22Rv1 (cell line): ENCODE results near the gene PPARG.

Source experiments
- H3K27ac ChIP-seq: fragments of 450-650 bp; 2 replicates; pipeline ENCODE4 v1.5.1; 2017
- CTCF ChIP-seq: fragments of 450-650 bp; IDR thresholded peaks from 2 replicates; pipeline ENCODE4 v1.5.1; 2017; ENCODE audit warnings: mild to moderate bottlenecking
- ZFX ChIP-seq: fragments of 450-650 bp; IDR thresholded peaks from 2 replicates; pipeline ENCODE4 v1.6.1; 2017; ENCODE audit warnings: antibody characterized with exemption, borderline replicate concordance

The PPARG gene

GRCh38 chr3:12303993-12304392, 15.1 kb downstream of the PPARG start:
- TF ChIP-seq CTCF (no peak), ZFX (no peak)
- no peak overlapping the region for H3K27ac ChIP-seq

- TF ChIP-seq CTCF (no peak), ZFX (no peak)
- H3K27ac ChIP-seq = no peak overlapping the region
These were observed 18.3 kb downstream of the PPARG start for GRCh38 chr3:12307136-12307535.

GRCh38 chr3:12308517-12308916, 19.6 kb downstream of the PPARG start:
- no peak for TF ChIP-seq ZFX
- no peak for TF ChIP-seq CTCF
- H3K27ac ChIP-seq = no peak overlapping the region

- TF ChIP-seq ZFX = no peak
- no peak for TF ChIP-seq CTCF
- H3K27ac ChIP-seq = no peak overlapping the region
These were observed 20.8 kb downstream of the PPARG start for GRCh38 chr3:12309716-12310115.

GRCh38 chr3:12312010-12312409, 23.1 kb downstream of the PPARG start:
- TF ChIP-seq ZFX (no peak), CTCF (no peak)
- H3K27ac ChIP-seq = no peak overlapping the region

- H3K27ac ChIP-seq = no peak overlapping the region
- TF ChIP-seq ZFX (no peak), CTCF (no peak)
These were observed 24.6 kb downstream of the PPARG start for GRCh38 chr3:12313519-12313918.

- TF ChIP-seq ZFX (no peak), CTCF (no peak)
These were observed 27.4 kb downstream of the PPARG start for GRCh38 chr3:12316253-12316652.

More at GRCh38 chr3:12316253-12316652, 27.4 kb downstream of the PPARG start:
- H3K27ac ChIP-seq = no peak overlapping the region
